ENCODE results near the gene C1GALT1. TPM values are rescaled to one million over a fixed set of nuclear protein-coding genes. Genes with fewer than 3 reads are reported as not detected.

C1GALT1 gene
- total and polyA plus RNA-seq, 4 donors: 27.6 to 36.1 (median 34.1) TPM

GRCh38 chr7:7290429-7291122 is 108.2 kb downstream of the C1GALT1 start:
- Histone ChIP-seq H3K9me3 (ENCODE audit: control insufficient read depth, insufficient read depth, low read length) (no peaks in the 10 kb centered on the region), H3K27ac (ENCODE audit: low read depth, low read length) (no peak overlapping the region), H3K36me3 (ENCODE audit: control insufficient read depth, insufficient read depth, low read length) (no peaks in the 10 kb centered on the region), H3K27me3 (ENCODE audit: control insufficient read depth, insufficient read depth, low read length) (no peaks in the 10 kb centered on the region), H3K4me1 (ENCODE audit: control insufficient read depth, insufficient read depth, low read length) (no peaks in the 10 kb centered on the region), H3K4me3 (ENCODE audit: low read depth, low read length) (no peak overlapping the region)
- DNase-seq (ENCODE audit: low read depth in 4 of 6, low spot score in 6 of 6): no peak
- WGBS (ENCODE audit: insufficient coverage): no CpG with 5 or more reads among the region's 5 CpGs

- no CpG with 5 or more reads among the region's 4 CpGs for WGBS (ENCODE audit: insufficient coverage)
- H3K4me1 ChIP-seq (ENCODE audit: control insufficient read depth, insufficient read depth, low read length): no peaks in the 10 kb centered on the region
- DNase-seq (ENCODE audit: low read depth in 4 of 6, low spot score in 6 of 6): no peak
These were observed 109.7 kb downstream of the C1GALT1 start for GRCh38 chr7:7292085-7292484.

GRCh38 chr7:7292608-7293007 is 110.3 kb downstream of the C1GALT1 start:
- DNase-seq (ENCODE audit: low read depth in 4 of 6, low spot score in 6 of 6): no peak
- H3K4me1 ChIP-seq (ENCODE audit: control insufficient read depth, insufficient read depth, low read length): no peaks in the 10 kb centered on the region
- H3K4me3 ChIP-seq (ENCODE audit: low read depth, low read length): no peak overlapping the region
- no peaks in the 10 kb centered on the region for H3K9me3 ChIP-seq (ENCODE audit: control insufficient read depth, insufficient read depth, low read length)
- no peaks in the 10 kb centered on the region for H3K36me3 ChIP-seq (ENCODE audit: control insufficient read depth, insufficient read depth, low read length)
- H3K27me3 ChIP-seq (ENCODE audit: control insufficient read depth, insufficient read depth, low read length): no peaks in the 10 kb centered on the region
- WGBS (ENCODE audit: insufficient coverage): 74% methylated on average over 4 of the region's 5 CpGs
- no peak overlapping the region for H3K27ac ChIP-seq (ENCODE audit: low read depth, low read length)

More at GRCh38 chr7:7292085-7292484, 109.7 kb downstream of the C1GALT1 start:
- no peaks in the 10 kb centered on the region for H3K36me3 ChIP-seq (ENCODE audit: control insufficient read depth, insufficient read depth, low read length)
- H3K9me3 ChIP-seq (ENCODE audit: control insufficient read depth, insufficient read depth, low read length): no peaks in the 10 kb centered on the region
- H3K27me3 ChIP-seq (ENCODE audit: control insufficient read depth, insufficient read depth, low read length): no peaks in the 10 kb centered on the region
- no peak overlapping the region for H3K27ac ChIP-seq (ENCODE audit: low read depth, low read length)
- H3K4me3 ChIP-seq (ENCODE audit: low read depth, low read length): no peak overlapping the region

- Histone ChIP-seq H3K27me3 (ENCODE audit: control insufficient read depth, insufficient read depth, low read length) (no peaks in the 10 kb centered on the region), H3K27ac (ENCODE audit: low read depth, low read length) (no peak overlapping the region), H3K4me1 (ENCODE audit: control insufficient read depth, insufficient read depth, low read length) (no peaks in the 10 kb centered on the region), H3K9me3 (ENCODE audit: control insufficient read depth, insufficient read depth, low read length) (no peaks in the 10 kb centered on the region), H3K36me3 (ENCODE audit: control insufficient read depth, insufficient read depth, low read length) (no peaks in the 10 kb centered on the region), H3K4me3 (ENCODE audit: low read depth, low read length) (no peak overlapping the region)
- no peak for DNase-seq (ENCODE audit: low read depth in 4 of 6, low spot score in 6 of 6)
- 100% methylated on average over 2 of the region's 2 CpGs for WGBS (ENCODE audit: insufficient coverage)
These were observed 110.7 kb downstream of the C1GALT1 start for GRCh38 chr7:7293092-7293491.

GRCh38 chr7:7294911-7295310 is 112.6 kb downstream of the C1GALT1 start:
- no peaks in the 10 kb centered on the region for H3K4me1 ChIP-seq (ENCODE audit: control insufficient read depth, insufficient read depth, low read length)
- DNase-seq (ENCODE audit: low read depth in 4 of 6, low spot score in 6 of 6): no peak
- no peak overlapping the region for H3K27ac ChIP-seq (ENCODE audit: low read depth, low read length)
- no peak overlapping the region for H3K4me3 ChIP-seq (ENCODE audit: low read depth, low read length)
- 80% methylated on average over 1 of the region's 4 CpGs for WGBS (ENCODE audit: insufficient coverage)
- H3K36me3 ChIP-seq (ENCODE audit: control insufficient read depth, insufficient read depth, low read length): no peaks in the 10 kb centered on the region
- no peaks in the 10 kb centered on the region for H3K27me3 ChIP-seq (ENCODE audit: control insufficient read depth, insufficient read depth, low read length)
- no peaks in the 10 kb centered on the region for H3K9me3 ChIP-seq (ENCODE audit: control insufficient read depth, insufficient read depth, low read length)

Data from spinal cord (tissue), 10 donors.